HCT116 (cell line): ENCODE measurements around the gene ZNF532. TPM values are rescaled to one million over a fixed set of nuclear protein-coding genes. Genes with fewer than 3 reads are reported as not detected.

ENCODE experiments used
- ATAC-seq: fragments of 200-7000 bp; cut with Tn5 transposase; 2 replicates; pipeline ENCODE4 v1.9.1; 2020; ENCODE audit warnings: mild to moderate bottlenecking, moderate library complexity
- BruUV-seq: library from RNA; stranded (reverse); fragments of 400-500 nt; replicated peaks from 2 replicates; lab custom pipeline; 2021; lab: Mats Ljungman, UMichigan
- CTCF ChIA-PET: fragments of 300-600 bp; sonication (Branson Sonifier 250); formaldehyde crosslinking; loops from one replicate; lab custom pipeline; 2021; ENCODE audit warnings: antibody characterized with exemption; lab: Charles Lee
- POLR2A ChIA-PET: fragments of 300-600, 350-600 bp; sonication (Branson Sonifier 250); formaldehyde crosslinking; loops from one replicate; lab custom pipeline; 2021; ENCODE audit warnings: antibody characterized with exemption; lab: Charles Lee
- RAD21 ChIA-PET, 2 experiments: fragments of 300-600 bp; sonication (Branson Sonifier 250); formaldehyde crosslinking; loops; one replicate each; lab custom pipeline; 2023; ENCODE audit warnings: low total read pairs in 2 of 2; ENCODE audit not compliant: uncharacterized antibody in 2 of 2, unreplicated experiment in 2 of 2, low non-redundant PET in 1 of 2; lab: Charles Lee
- DNase-seq: peaks from one replicate; pipeline ENCODE4 v3.0.0-alpha.2; 2010; ENCODE audit warnings: low read depth, low spot score
- H2AFZ ChIP-seq: fragments of 200-600 bp; shearing (Covaris generic), sonication (generic); 2 replicates; pipeline ENCODE4 v1.6.1; 2017; ENCODE audit warnings: low read depth, mixed run types, mixed read lengths, antibody characterized with exemption, low read length; ENCODE audit not compliant: poor library complexity, severe bottlenecking
- H3K27ac ChIP-seq: 2 replicates; pipeline ENCODE4 v1.5.1; 2012; ENCODE audit warnings: low read depth, low read length
- H3K27me3 ChIP-seq: fragments of 200-600 bp; sonication (generic); 2 replicates; pipeline ENCODE4 v1.6.1; 2016; ENCODE audit warnings: mixed run types, low read length, mixed read lengths; ENCODE audit not compliant: insufficient read depth
- H3K36me3 ChIP-seq, 2 experiments: fragments of 200-500 bp in 1 of 2; fragments of 200-600 bp in 1 of 2; sonication (Bioruptor generic) in 1 of 2; sonication (generic) in 1 of 2; 2 replicates each; pipeline versions ENCODE4 v1.5.1 to v1.6.1; 2014 to 2016; ENCODE audit warnings: low read length in 2 of 2, inconsistent platforms in 1 of 2, mixed read lengths in 1 of 2, mixed run types in 1 of 2; ENCODE audit not compliant: insufficient read depth in 2 of 2, control insufficient read depth in 1 of 2
- H3K4me1 ChIP-seq, 2 experiments: fragments of 200-600 bp in 1 of 2; sonication (generic) in 1 of 2; 2 replicates each; pipeline versions ENCODE4 v1.5.1 to v1.6.1; 2012 to 2017; ENCODE audit warnings: low read length in 2 of 2, inconsistent platforms in 1 of 2, mild to moderate bottlenecking in 1 of 2, mixed read lengths in 1 of 2, mixed run types in 1 of 2, moderate library complexity in 1 of 2; ENCODE audit not compliant: insufficient read depth in 2 of 2, control insufficient read depth in 1 of 2
- H3K4me2 ChIP-seq: fragments of 200-600 bp; sonication (generic); 2 replicates; pipeline ENCODE4 v1.6.1; 2017; ENCODE audit warnings: mixed run types, low read length, mixed read lengths
- H3K4me3 ChIP-seq, 2 experiments: fragments of 200-600 bp in 1 of 2; sonication (generic) in 1 of 2; replicated peaks in 1 of 2; 2 replicates each; pipeline ENCODE4 v1.5.1; 2011 to 2016; ENCODE audit warnings: low read length in 2 of 2, control low read depth in 1 of 2, low read depth in 1 of 2, mild to moderate bottlenecking in 1 of 2, mixed read lengths in 1 of 2, mixed run types in 1 of 2
- H3K79me2 ChIP-seq: fragments of 200-600 bp; sonication (generic); 2 replicates; pipeline ENCODE4 v1.6.1; 2017; ENCODE audit warnings: mild to moderate bottlenecking, mixed run types, low read length, moderate library complexity, mixed read lengths; ENCODE audit not compliant: insufficient read depth
- H3K9ac ChIP-seq: fragments of 200-600 bp; sonication (generic); 2 replicates; pipeline ENCODE4 v1.6.1; 2016; ENCODE audit warnings: low read length, mixed read lengths
- H3K9me2 ChIP-seq: fragments of 200-600 bp; sonication (generic), shearing (Covaris generic); 2 replicates; pipeline ENCODE4 v1.6.1; 2017; ENCODE audit warnings: mixed run types, mild to moderate bottlenecking, moderate library complexity; ENCODE audit not compliant: insufficient read depth
- H3K9me3 ChIP-seq, 2 experiments: fragments of 200-500 bp in 1 of 2; fragments of 200-600 bp in 1 of 2; sonication (Bioruptor generic) in 1 of 2; sonication (generic) in 1 of 2; 2 replicates each; pipeline ENCODE4 v1.6.1; 2014 to 2017; ENCODE audit warnings: low read length in 2 of 2, mixed read lengths in 2 of 2, inconsistent platforms in 1 of 2, low read depth in 1 of 2, mild to moderate bottlenecking in 1 of 2, mixed run types in 1 of 2, moderate library complexity in 1 of 2; ENCODE audit not compliant: control insufficient read depth in 1 of 2, insufficient read depth in 1 of 2
- H4K20me1 ChIP-seq: fragments of 200-600 bp; sonication (generic), shearing (Covaris generic); 2 replicates; pipeline ENCODE4 v1.6.1; 2017; ENCODE audit warnings: mixed run types, mild to moderate bottlenecking, moderate library complexity; ENCODE audit not compliant: insufficient read depth
- ATF3 ChIP-seq: IDR thresholded peaks from 2 replicates; pipeline ENCODE4 v1.6.1; 2012
- CBX3 ChIP-seq: IDR thresholded peaks from 2 replicates; pipeline ENCODE4 v1.6.1; 2012; ENCODE audit warnings: low read depth
- CEBPB ChIP-seq: IDR thresholded peaks from 2 replicates; pipeline ENCODE4 v1.6.1; 2012; ENCODE audit warnings: low read depth
- EGR1 ChIP-seq: IDR thresholded peaks from 2 replicates; pipeline ENCODE4 v1.6.1; 2012; ENCODE audit warnings: low read depth
- ELF1 ChIP-seq: IDR thresholded peaks from 2 replicates; pipeline ENCODE4 v1.6.1; 2012; ENCODE audit warnings: low read depth, borderline replicate concordance
- EZH2 ChIP-seq: fragments of 200-600 bp; sonication (generic); IDR thresholded peaks from 2 replicates; pipeline ENCODE4 v1.6.1; 2017; ENCODE audit warnings: antibody characterized with exemption, mixed run types
- EZH2phosphoT487 ChIP-seq: fragments of 200-600 bp; IDR thresholded peaks from 2 replicates; pipeline ENCODE4 v1.6.1; 2018; ENCODE audit warnings: antibody characterized with exemption, borderline replicate concordance
- FOSL1 ChIP-seq: IDR thresholded peaks from 2 replicates; pipeline ENCODE4 v1.6.1; 2012; ENCODE audit warnings: low read depth
- JUND ChIP-seq: IDR thresholded peaks from 2 replicates; pipeline ENCODE4 v1.6.1; 2012
- POLR2A ChIP-seq: IDR thresholded peaks from 2 replicates; pipeline ENCODE4 v1.7.0; 2011; ENCODE audit warnings: borderline replicate concordance; ENCODE audit not compliant: insufficient read depth, insufficient read length; ENCODE audit errors: extremely low read depth
- POLR2AphosphoS5 ChIP-seq: IDR thresholded peaks from 2 replicates; pipeline ENCODE4 v1.6.1; 2011; ENCODE audit warnings: mild to moderate bottlenecking, low read depth, low read length, moderate library complexity
- RAD21 ChIP-seq: IDR thresholded peaks from 2 replicates; pipeline ENCODE4 v1.6.1; 2012; ENCODE audit warnings: low read depth, mild to moderate bottlenecking
- SP1 ChIP-seq: IDR thresholded peaks from 2 replicates; pipeline ENCODE4 v1.6.1; 2012; ENCODE audit warnings: low read depth
- TCF7L2 ChIP-seq: IDR thresholded peaks from 2 replicates; pipeline ENCODE4 v1.7.0; 2011; ENCODE audit warnings: borderline replicate concordance, inconsistent platforms; ENCODE audit not compliant: insufficient read depth, insufficient read length; ENCODE audit errors: extremely low read depth
- ZBTB33 ChIP-seq: IDR thresholded peaks from 2 replicates; pipeline ENCODE4 v1.6.1; 2011; ENCODE audit warnings: mild to moderate bottlenecking, low read length, moderate library complexity; ENCODE audit not compliant: insufficient replicate concordance; ENCODE audit errors: extremely low read depth
- ZNF274 ChIP-seq: fragments of 200-500 bp; sonication (Bioruptor generic); IDR thresholded peaks from 2 replicates; pipeline ENCODE4 v1.6.1; 2014; ENCODE audit warnings: mild to moderate bottlenecking, low read depth, low read length, inconsistent platforms
- intact Hi-C: fragments of 100-400 bp; cut with micrococcal nuclease; formaldehyde crosslinking; loops from 2 replicates; pipeline ENCODE4 v1.10.0; 2022
- total RNA-seq: library from RNA; stranded (reverse); gene quantifications from one replicate; pipeline ENCODE4 v1.2.1, GENCODE V29; 2021; ENCODE audit not compliant: unreplicated experiment

The ZNF532 gene
- total RNA-seq, 1 experiment from 2014 or later: 11.6 TPM

GRCh38 chr18:58848685-58849084 lies 16.0 kb upstream of the ZNF532 start:
- no peak overlapping the region for H3K27ac ChIP-seq
- POLR2A ChIA-PET: interaction anchor here (1.5 kb wide), 1 partner anchor 14 kb away, joined by 4 read pairs; no protein-coding TSS in a partner anchor
- RAD21 ChIA-PET: no interaction called here
- no peak overlapping the region for H3K4me3 ChIP-seq
- no peak for DNase-seq
- no peaks in the 10 kb centered on the region for H3K79me2 ChIP-seq
- H3K27me3 ChIP-seq: no peaks in the 10 kb centered on the region
- BruUV-seq: no TSS peak
- TF ChIP-seq JUND (no peak), CBX3 (no peak), FOSL1 (no peak), EZH2phosphoT487 (no peak), TCF7L2 (no peak), POLR2A (no peak), ZNF274 (no peak), SP1 (no peak), ATF3 (no peak), RAD21 (no peak), CEBPB (no peak), POLR2AphosphoS5 (no peak), ZBTB33 (no peak), EGR1 (no peak), EZH2 (no peak), ELF1 (no peak)
- no peaks in the 10 kb centered on the region for H3K36me3 ChIP-seq
- H3K9ac ChIP-seq: no peak overlapping the region
- no peaks in the 10 kb centered on the region for H3K4me1 ChIP-seq
- no peak overlapping the region for H2AFZ ChIP-seq
- no peak for ATAC-seq
- H3K4me2 ChIP-seq: no peak overlapping the region
- no peaks in the 10 kb centered on the region for H3K9me2 ChIP-seq
- H4K20me1 ChIP-seq: no peaks in the 10 kb centered on the region
- intact Hi-C loops: no loop called here
- no peaks in the 10 kb centered on the region for H3K9me3 ChIP-seq
- CTCF ChIA-PET: no interaction called here
